HepG2 (cell line): ENCODE results near the gene HACD1. TPM values are rescaled to one million over a fixed set of nuclear protein-coding genes. Genes with fewer than 3 reads are reported as not detected.

Experiments used
- CREM ChIP-seq, 2 experiments: sonication (generic) in 1 of 2; formaldehyde crosslinking in 1 of 2; IDR thresholded peaks; 2 replicates each; pipeline versions ENCODE4 v1.4.0 to v1.6.1; 2016 to 2020; ENCODE audit warnings: antibody characterized with exemption in 1 of 2, mild to moderate bottlenecking in 1 of 2, missing genetic modification reagents in 1 of 2
- IKZF5 ChIP-seq: IDR thresholded peaks from 2 replicates; pipeline ENCODE4 v1.6.1; 2018; ENCODE audit warnings: missing genetic modification reagents, mild to moderate bottlenecking, missing compliant biosample characterization
- MTA3 ChIP-seq: sonication (generic); formaldehyde crosslinking; IDR thresholded peaks from 2 replicates; pipeline ENCODE4 v1.4.0; 2020; ENCODE audit warnings: missing genetic modification reagents
- ZFP36 ChIP-seq: fragments of 150-350 bp; IDR thresholded peaks from 2 replicates; pipeline ENCODE4 v1.6.1; 2018; ENCODE audit warnings: borderline replicate concordance, low read length, low read depth; ENCODE audit not compliant: partially characterized antibody
- ZNF136 ChIP-seq: sonication (generic); formaldehyde crosslinking; IDR thresholded peaks from 2 replicates; pipeline ENCODE4 v1.8.1; 2022; ENCODE audit warnings: low read depth, mild to moderate bottlenecking, moderate library complexity, missing genetic modification reagents
- polyA plus RNA-seq, 8 experiments: library from polyadenylated mRNA; depleted of rRNA in 3 of 8; stranded (reverse) in 7 of 8; unstranded in 1 of 8; fragments of >200 nt; fragmentation: Illumina TruSeq in 4 of 8; extraction: Trizol in 4 of 8; gene quantifications; 2 replicates each; pipeline versions ENCODE4 v1.2.1 to v1.2.3, GENCODE V29; 2011 to 2016; ENCODE audit warnings: low read depth in 4 of 8, missing spikeins in 1 of 8, mixed read lengths in 1 of 8; ENCODE audit not compliant: insufficient read depth in 1 of 8
- total RNA-seq, 5 experiments: library from RNA; depleted of rRNA; stranded (reverse); fragments of >200 nt; fragmentation: Illumina TruSeq; extraction: Trizol; gene quantifications; 2 replicates each; pipeline ENCODE4 v1.2.3, GENCODE V29; 2016; ENCODE audit warnings: low read depth in 1 of 5
- TF ChIP-seq, protein P1 (sequence below): sonication (generic); formaldehyde crosslinking; IDR thresholded peaks from 2 replicates; pipeline ENCODE4 v1.9.0; 2021; ENCODE audit warnings: mild to moderate bottlenecking, missing genetic modification reagents
- TF ChIP-seq, protein P2 (sequence below): IDR thresholded peaks from 2 replicates; pipeline ENCODE4 v1.6.1; 2016; ENCODE audit warnings: low read depth

HACD1 gene
- total and polyA plus RNA-seq, 2 of the 13 experiments (the other 11 are each of a cell fraction or from before 2014, with no cell fraction given): 43.4 to 47.6 TPM

- TF ChIP-seq, protein P1, sequence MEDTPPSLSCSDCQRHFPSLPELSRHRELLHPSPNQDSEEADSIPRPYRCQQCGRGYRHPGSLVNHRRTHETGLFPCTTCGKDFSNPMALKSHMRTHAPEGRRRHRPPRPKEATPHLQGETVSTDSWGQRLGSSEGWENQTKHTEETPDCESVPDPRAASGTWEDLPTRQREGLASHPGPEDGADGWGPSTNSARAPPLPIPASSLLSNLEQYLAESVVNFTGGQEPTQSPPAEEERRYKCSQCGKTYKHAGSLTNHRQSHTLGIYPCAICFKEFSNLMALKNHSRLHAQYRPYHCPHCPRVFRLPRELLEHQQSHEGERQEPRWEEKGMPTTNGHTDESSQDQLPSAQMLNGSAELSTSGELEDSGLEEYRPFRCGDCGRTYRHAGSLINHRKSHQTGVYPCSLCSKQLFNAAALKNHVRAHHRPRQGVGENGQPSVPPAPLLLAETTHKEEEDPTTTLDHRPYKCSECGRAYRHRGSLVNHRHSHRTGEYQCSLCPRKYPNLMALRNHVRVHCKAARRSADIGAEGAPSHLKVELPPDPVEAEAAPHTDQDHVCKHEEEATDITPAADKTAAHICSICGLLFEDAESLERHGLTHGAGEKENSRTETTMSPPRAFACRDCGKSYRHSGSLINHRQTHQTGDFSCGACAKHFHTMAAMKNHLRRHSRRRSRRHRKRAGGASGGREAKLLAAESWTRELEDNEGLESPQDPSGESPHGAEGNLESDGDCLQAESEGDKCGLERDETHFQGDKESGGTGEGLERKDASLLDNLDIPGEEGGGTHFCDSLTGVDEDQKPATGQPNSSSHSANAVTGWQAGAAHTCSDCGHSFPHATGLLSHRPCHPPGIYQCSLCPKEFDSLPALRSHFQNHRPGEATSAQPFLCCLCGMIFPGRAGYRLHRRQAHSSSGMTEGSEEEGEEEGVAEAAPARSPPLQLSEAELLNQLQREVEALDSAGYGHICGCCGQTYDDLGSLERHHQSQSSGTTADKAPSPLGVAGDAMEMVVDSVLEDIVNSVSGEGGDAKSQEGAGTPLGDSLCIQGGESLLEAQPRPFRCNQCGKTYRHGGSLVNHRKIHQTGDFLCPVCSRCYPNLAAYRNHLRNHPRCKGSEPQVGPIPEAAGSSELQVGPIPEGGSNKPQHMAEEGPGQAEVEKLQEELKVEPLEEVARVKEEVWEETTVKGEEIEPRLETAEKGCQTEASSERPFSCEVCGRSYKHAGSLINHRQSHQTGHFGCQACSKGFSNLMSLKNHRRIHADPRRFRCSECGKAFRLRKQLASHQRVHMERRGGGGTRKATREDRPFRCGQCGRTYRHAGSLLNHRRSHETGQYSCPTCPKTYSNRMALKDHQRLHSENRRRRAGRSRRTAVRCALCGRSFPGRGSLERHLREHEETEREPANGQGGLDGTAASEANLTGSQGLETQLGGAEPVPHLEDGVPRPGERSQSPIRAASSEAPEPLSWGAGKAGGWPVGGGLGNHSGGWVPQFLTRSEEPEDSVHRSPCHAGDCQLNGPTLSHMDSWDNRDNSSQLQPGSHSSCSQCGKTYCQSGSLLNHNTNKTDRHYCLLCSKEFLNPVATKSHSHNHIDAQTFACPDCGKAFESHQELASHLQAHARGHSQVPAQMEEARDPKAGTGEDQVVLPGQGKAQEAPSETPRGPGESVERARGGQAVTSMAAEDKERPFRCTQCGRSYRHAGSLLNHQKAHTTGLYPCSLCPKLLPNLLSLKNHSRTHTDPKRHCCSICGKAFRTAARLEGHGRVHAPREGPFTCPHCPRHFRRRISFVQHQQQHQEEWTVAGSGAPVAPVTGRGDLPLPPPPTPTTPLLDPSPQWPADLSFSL (CRISPR knock-in tag): no peak
- TF ChIP-seq IKZF5 (no peak), MTA3 (CRISPR knock-in tag) (no peak), ZNF136 (CRISPR knock-in tag) (no peak), ZFP36 (no peak), CREM (IDR thresholded peaks at IDR 0.05) (0 out of 2 replicates have a peak, but pooled peaks have one; percentile 17), CREM (CRISPR knock-in tag; IDR thresholded peaks at IDR 0.05) (no peak)
- TF ChIP-seq, protein P2, sequence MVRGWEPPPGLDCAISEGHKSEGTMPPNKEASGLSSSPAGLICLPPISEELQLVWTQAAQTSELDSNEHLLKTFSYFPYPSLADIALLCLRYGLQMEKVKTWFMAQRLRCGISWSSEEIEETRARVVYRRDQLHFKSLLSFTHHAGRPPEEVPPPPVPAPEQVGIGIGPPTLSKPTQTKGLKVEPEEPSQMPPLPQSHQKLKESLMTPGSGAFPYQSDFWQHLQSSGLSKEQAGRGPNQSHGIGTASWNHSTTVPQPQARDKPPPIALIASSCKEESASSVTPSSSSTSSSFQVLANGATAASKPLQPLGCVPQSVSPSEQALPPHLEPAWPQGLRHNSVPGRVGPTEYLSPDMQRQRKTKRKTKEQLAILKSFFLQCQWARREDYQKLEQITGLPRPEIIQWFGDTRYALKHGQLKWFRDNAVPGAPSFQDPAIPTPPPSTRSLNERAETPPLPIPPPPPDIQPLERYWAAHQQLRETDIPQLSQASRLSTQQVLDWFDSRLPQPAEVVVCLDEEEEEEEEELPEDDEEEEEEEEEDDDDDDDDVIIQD (CRISPR knock-in tag): peak; percentile 47; the same call in 1 of the 2 replicates
Measured at GRCh38 chr10:17655567-17656146, 38.5 kb upstream of the HACD1 start (continued).
